CD4-positive, alpha-beta T cell treated with Interferon alpha-2 for 1 hour (primary cell): Measurements from ENCODE around the gene PPP5C.
"Not testable (repeated sequence)": the region's sequence is repeated elsewhere in the genome, so short reads cannot be mapped to it uniquely, and the experiment has no call there.

Experiments
- DNase-seq, 2 donors: peaks; one replicate each; pipeline ENCODE4 v3.0.0-alpha.2; 2020 to 2022

PPP5C gene, protein sequence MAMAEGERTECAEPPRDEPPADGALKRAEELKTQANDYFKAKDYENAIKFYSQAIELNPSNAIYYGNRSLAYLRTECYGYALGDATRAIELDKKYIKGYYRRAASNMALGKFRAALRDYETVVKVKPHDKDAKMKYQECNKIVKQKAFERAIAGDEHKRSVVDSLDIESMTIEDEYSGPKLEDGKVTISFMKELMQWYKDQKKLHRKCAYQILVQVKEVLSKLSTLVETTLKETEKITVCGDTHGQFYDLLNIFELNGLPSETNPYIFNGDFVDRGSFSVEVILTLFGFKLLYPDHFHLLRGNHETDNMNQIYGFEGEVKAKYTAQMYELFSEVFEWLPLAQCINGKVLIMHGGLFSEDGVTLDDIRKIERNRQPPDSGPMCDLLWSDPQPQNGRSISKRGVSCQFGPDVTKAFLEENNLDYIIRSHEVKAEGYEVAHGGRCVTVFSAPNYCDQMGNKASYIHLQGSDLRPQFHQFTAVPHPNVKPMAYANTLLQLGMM

DNA sequence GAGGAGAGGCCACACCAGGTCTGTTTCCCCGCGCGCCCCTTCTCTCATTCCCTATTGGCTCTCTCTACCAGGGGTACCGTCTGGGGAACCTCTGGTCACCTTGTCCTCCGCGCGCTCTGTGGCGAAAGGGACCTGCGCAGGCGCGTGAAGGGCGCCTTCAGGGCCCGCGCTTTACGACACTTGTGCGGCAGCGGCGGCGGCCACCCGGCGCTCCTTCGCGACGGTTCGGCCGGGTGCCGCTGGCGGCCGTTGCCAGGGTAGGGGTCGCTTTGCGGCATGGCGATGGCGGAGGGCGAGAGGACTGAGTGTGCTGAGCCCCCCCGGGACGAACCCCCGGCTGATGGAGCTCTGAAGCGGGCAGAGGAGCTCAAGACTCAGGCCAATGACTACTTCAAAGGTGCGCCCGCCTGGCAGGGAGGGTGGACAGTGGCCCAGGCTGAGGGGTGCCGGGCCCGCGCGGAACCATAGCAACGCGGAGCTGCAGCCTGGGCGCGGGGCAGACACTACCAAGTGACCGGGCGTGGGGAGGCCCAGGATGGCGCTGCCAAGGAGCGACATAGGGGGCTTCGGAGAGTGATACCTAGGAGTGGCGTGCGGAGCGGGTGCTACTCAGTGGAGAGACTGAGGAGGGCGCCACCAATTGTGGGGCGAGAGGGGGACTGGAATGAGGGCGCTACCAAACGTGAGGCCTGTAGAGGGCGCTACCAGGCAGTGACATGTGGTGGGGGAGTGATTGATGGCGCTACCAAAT lies at the start of gene PPP5C:
PPP5C (plus strand) TSS at position 267 of the 751 bp plus-strand sequence; CDS start at position 277, 10 bp downstream.
- peak; percentile 88 to 89 for DNase-seq

DNA sequence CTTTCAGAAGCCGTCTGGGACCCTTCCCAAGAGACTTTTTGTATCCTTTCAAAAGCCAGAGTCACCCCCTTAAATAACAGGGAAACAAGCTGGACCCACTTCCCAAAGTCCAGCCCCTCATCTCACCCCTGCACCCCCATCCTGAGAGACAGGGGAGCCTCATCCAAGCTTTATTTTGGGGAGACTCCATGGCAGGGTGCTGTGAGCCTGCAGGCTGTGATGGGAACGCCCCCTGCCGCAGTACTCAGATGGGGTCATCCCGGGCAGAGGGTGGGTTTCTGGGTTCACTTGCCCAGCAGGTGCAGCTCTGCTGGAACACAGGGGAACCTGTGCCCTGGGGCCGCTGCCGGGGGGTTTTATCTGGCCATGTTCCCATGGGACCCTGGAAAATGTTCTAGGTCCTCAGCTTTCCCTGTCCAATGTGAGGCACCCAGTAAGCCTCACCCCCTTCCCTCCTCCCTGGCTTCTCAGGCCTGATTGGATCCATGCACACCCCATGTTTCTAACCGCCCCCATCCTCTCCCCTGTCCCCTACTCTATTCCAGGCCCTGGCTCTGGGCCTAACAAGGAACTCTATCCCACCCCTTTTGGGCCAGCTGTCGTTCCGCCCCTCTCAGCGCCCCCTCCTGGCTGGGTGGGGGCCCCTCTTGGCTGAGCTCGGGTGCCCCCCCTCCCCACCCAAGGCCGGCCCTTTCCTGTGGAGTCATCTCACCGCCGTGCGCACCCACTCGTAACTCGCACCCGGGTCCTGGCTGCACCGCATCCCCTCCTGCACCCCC lies 49.0 kb upstream of the PPP5C start:
- DNase-seq = no peak

DNA sequence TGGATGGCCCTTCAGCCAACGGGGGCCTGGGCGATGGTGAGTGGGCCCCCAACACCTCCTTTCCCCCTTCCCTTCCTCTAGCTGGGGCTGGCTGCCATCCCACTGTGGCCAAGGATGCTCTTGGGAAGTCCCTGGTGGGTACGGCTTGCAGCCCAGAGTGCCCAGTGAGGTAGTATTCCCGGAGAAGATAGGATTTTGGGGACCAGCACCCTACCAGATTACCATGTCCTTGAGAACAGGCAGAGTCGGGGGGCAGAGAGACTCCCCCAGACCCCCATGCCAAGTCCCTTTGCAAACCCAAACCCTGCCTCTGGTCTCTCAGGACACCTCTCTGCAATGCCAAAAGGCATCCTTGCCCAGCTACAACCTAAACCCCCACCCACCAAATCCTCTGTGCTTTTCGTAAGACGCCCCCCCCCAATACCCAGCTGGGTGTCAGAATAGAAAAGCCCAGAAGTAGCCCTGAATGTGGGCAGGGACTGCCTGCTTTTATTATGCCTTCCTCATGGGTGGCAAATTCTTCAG lies 48.3 kb upstream of the PPP5C start:
- no peak for DNase-seq

DNA sequence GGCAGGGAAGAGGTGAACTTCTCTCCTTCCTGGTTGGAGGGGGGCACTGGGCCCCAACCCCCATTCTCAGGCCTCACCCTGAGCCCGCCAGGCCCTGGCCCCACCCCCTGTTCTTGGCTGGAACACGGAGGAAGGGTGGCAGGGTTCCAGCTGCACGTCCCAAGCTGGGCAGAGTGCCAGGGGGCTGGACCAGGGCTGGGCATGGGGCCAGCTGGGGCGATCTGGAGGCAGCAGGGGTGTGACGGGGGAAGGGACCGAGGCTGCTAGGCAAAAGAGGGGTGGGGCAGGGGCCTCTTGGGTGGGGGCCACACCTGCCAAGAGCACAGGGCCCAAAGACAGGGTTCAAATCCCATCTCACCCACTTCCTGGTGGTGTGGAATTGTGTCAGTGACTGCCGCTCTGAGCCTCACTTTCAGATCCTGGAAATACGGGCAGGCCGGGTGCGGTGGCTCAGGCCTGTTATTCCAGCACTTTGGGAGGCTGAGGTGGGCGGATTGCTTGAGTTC lies 47.8 kb upstream of the PPP5C start:
- DNase-seq = no peak

DNA sequence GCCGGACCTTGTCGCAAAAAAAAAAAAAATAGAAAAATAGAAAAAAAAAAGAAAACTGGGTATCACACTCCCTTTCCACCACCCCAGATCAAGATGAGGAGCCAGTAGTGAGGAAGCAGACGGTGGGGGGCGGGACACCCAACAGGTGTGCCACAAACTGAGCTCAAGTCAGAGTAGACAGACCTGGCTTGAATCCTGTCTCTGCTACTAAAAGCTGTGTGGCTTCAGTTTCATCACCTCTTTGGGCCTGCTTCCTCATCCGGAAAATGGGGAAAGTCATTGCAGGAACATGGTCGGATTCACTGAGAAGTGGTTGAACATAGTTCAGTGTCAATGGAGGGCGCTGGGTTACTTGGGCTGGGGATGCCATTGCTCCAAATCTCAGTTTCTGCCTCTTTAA lies 47.2 kb upstream of the PPP5C start:
- no peak for DNase-seq

DNA sequence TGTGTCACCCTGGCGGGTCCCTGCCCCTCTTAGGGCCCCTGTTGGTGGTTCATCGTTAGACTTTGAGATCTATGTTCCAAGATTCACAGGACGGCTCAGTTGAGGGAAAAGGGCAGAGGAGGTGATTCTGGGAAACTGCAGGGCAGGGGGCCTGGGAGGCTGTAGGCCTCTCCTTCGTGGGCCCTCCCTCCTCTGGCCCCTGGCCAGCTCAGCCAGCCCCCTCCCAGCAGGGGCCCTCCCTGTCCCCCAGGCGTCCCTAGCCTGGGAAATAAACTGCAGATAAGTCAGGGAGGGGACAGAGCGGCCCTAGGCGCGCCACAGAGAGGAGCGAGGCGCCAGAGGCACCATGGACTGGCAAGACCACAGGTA lies 43.6 kb upstream of the PPP5C start:
- DNase-seq = no peak

DNA sequence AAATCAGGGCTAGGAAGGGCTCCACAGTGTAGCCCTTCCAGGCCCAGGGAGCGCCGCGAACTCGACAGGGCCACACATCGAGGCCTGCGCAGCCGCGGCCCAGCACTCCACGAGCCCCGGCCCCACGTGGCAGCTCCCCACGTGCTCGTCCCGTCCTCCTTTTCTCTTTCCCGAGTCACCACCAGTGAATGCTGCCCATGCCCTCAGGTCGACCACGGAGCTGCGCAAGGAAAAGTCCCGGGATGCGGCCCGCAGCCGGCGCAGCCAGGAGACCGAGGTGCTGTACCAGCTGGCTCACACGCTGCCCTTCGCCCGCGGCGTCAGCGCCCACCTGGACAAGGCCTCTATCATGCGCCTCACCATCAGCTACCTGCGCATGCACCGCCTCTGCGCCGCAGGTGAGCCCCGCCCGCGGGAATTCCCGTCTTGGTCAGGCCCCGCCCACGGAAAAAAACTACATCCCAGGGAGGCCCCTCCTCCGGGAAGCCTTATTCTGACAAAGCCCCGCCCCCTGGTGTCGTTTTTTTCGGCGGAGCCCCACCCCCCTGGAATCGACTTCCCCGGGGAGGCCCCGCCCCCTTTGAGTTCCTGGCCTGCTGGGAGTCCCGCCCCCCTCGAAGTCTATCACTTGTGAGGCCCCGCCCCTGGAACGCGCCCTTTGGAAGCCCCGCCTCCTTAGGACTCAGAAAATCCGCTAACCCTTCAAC lies 43.0 kb upstream of the PPP5C start:
- no peak for DNase-seq

DNA sequence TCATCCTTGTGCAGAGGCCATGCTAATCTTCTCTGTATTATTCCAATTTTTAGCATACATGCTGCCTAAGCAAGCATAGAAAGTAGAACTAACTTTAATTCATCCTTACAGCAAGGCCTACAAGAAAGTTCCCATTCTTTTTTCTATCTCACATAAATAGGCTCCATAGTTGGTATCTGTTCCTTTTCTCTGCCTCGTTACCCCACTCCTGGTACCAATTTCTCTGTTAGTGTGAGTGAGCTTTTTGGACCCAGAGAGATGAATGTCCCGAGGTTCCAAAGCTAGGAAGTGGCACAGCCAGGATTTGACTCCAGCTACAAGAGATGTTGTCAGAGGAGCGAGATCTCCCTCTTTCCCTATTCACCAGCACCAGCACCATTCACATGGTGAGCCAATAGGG lies 40.4 kb upstream of the PPP5C start:
- no peak for DNase-seq

DNA sequence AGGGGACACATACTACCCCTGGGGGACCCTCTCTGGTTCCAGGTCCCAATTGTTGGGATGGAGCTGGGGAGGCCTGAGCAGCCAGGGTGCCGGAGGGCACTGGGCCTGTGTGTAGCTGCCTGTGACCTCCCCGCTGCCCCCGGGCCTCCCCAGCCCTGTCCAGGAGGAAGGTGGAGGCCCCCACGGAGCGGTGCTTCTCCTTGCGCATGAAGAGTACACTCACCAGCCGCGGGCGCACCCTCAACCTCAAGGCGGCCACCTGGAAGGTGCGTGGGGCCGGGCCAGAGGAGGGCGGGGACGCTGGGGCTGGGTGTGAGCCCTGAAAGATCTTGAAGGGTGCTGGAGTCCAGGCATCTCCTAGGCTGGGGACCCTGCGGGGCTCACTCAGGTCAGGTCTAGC lies 38.4 kb upstream of the PPP5C start:
- no peak for DNase-seq

DNA sequence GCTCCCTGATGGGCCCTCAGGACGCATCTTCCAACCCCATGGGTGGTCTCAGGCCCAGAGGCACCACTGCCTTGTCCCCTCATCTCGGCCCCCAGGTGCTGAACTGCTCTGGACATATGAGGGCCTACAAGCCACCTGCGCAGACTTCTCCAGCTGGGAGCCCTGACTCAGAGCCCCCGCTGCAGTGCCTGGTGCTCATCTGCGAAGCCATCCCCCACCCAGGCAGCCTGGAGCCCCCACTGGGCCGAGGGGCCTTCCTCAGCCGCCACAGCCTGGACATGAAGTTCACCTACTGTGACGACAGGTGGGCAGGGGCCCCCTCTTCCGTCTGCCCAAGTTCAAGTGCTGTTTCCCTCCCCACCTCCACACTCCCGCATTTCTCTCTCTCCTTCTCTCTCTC lies 37.8 kb upstream of the PPP5C start:
- DNase-seq = no peak

DNA sequence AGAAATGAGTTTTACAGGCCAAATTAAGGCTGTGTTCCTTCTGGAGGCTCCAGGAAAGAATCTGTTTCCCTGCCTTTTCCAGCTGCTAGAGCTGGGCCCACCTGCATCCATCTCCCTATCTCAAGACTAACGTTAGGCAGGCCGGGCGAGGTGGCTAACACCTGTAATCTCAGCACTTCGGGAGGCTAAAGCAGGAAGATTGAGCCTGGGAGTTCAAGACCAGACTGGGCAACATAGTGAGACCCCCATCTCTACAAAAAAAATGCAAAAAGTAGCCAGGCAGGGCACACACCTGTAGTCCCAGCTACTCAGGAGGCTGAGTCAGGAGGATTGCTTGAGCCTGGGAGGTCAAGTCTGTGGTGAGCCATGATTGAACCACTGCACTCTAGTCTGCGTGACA lies 35.4 kb upstream of the PPP5C start:
- no peak for DNase-seq

DNA sequence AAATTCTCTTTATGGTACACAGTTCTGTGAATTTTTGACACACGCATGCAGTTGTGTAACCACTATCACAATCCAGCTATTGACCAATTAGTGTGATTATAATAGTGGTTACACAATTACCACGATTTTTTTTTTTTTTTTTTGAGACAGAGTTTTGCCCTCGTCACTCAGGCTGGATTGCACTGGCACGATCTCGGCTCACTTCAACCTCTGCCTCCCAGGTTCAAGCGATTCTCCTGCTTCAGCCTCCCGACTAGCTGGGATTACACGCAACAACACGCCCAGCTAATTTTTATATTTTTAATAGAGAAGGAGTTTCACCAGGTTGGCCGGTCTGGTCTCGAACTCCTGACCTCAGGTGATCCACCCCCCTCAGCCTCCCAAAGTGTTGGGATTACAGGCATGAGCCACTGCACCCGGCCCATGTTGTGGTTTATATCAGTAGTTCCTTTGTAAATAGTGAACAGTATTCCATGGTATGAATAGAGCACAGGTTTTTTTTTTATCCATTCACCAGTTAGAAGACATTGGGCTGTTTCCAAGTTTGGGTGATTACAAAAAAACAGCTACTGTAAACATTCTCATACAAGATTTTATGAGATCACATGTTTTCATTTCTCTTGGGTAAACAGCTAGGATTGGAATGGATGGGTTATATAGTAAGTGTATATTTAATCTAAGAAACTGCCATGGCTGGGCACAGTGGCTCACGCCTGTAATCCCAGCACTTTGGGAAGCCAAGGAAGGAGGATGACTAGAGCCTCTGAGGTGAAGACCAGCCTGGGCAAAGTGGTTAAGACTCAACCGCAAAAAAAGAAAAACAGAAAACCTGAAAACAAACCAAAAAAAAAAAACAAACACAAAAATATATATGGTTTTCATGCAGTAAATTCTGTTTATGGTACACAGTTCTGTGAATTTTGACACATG lies 33.1 kb upstream of the PPP5C start:
- not testable (repeated sequence) for DNase-seq

DNA sequence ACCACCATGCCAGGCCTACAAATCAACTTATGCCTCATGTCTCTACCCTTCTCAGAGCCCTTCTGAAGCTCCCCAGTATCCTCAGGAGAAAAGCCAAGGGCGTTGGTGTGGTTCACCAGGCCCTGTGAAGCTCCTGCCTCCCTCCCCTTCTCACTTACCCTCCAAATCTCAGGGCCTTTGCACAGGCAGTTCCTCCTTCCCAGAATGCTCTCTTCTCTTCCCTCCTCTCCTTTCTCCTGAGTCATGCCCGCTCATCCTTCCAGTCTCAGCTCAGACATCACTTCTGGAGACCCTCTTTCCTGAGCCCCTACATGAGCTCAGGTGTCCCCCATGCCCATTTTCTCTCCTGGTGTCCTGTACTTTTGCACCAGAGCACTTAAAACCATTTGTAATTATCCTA lies 29.5 kb upstream of the PPP5C start:
- no peak for DNase-seq

DNA sequence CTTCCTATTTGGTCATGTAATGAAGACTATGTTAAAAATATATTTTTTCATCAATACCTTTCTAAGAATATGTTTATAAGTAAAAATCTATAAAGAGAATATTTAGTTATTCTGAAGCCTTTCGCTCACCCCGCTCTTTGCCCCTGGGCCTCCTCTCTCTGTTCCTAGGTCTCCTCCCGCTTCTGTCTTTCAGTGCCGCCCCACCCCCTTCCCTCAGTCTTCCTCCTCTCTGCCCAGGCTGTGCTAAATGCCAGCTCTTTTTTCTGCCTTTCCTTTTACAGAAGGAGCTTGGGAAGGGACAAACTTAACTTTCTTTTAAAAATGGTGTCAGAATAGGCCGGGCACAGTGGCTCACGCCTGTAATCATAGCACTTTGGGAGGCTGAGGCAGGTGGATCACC lies 27.3 kb upstream of the PPP5C start:
- DNase-seq = no peak

DNA sequence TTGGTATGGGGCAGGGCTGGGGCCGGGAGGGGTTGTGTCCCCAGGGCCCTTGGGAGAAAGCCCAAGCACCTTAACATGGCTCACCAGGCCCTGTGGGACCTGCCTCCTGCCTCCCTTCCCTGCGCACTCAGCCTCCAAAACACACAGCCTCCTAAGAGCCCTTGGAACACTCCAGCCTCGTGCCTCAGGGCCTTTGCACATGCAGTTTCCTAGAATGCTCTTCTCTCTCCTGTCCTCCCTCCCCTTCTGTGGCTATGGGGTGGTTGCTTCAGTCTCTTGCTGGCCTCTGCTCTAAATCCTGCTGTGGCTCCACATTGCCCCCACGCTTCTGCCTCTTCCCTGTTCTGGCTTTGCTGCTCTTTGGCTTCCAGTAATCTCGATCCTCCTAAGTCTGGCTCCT lies 26.3 kb upstream of the PPP5C start:
- no peak for DNase-seq

DNA sequence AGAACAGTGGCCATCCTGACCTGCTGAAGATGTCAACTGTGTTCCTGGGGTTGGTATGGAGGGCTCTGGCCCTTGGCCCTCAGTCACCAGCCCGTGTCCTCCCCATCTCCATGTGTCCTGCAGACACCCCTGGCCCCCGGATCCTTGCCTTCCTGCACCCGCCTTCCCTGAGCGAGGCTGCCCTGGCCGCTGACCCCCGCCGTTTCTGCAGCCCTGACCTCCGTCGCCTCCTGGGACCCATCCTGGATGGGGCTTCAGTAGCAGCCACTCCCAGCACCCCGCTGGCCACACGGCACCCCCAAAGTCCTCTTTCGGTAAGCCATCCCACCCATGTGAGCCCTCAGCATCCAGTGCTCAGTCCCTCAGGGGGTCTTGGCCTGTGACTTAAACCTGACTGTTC lies 25.2 kb upstream of the PPP5C start:
- DNase-seq = no peak

DNA sequence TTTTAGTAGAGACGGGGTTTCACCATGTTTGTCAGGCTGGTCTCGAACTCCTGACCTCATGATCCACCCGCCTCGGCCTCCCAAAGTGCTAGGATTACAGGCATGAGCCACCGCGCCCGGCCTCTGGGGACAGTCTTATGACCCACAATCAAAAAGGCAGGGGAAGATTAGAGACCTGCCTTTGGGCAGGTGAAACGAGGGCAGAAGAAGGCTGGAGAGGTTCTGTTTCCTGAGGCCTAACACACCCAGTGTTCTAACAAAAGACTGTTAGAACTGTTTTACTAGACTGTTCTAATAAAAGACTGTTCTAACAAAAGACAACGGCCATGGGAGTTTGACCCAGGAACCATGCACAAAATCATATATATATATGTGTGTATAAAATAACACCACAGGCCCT lies 23.7 kb upstream of the PPP5C start:
- DNase-seq = not testable (repeated sequence)

DNA sequence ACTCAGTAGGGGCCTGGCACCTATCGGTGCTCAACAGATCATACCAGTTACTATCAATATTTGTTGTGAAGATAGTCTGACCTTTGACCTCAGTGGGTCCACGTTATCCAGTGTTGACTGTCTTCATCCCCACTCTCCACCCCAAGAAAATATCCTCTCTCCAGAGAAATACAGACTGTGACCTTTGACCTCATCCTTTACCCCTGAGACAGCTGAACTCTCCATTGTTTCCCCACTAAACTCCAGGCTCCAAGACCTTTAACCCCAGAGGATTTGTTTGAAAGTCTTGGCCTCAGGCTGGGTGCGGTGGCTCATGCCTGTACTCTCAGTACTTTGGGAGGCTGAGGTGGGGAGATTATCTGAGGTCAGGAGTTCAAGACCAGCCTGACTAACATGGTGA lies 22.6 kb upstream of the PPP5C start:
- DNase-seq = no peak

DNA sequence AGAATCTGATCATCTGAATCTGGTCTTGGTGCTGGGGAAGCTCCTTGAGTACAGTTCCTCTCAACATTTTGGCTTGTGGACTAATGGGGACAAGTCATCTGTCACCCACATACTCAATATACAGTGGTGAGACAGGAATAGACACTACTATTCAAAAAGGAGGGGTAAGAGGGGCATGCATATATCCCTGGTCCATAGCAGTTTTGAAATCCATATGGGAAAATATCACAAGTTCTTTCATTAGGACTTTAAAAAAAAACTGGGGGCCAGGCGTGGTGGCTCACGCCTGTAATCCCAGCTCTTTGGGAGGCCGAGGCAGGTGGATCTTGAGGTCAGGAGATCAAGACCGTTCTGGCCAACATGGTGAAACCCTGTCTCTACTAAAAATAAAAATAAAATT lies 20.3 kb upstream of the PPP5C start:
- no peak for DNase-seq

DNA sequence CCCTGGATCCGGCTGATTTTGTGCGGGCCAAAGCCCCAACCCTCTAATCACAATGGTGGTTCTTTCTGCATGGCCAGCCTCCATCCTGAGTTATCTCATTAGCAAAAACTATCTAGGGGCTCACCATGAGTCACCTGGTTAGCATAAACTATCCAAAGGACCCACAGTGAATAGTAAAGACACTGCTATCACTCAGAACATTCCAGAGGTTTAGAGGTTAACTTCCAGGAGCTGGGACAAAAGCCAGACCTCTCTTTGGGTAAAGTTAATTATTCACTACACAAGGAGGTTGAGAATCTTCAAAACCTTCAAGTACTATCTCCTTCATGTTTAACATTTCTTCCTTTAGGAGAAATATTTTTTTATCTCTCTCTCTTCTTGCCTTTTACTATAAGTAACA lies 18.8 kb upstream of the PPP5C start:
- no peak for DNase-seq

DNA sequence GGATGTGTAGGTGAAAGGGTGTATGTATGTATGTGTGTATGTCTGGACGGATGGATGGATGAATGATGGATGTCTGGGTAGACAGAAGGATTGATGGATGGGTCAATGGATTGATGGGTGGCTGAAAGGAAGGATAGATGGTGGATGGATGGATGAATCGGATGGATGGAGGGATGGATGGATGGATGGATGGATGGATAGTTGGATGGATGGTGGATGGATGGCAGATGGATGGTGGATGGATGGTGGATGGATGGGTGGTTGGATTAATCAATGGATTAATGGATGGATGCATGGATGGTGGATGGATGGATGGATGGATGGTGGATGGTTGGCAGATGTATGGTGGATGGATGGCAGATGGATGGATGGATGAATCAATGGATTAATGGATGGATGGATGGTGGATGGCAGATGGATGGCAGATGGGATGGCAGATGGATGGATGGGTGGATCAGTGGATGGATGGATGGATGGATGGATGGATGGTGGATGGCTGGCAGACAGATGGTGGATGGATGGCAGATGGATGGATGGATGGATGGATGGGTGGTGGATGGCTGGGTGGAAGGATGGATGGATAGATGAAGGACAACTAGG lies 16.5 kb upstream of the PPP5C start:
- no peak for DNase-seq
